Activated gamma-delta T cell (primary cell): Measurements from ENCODE around the gene OTOGL.
"Not testable (repeated sequence)": the region's sequence is repeated elsewhere in the genome, so short reads cannot be mapped to it uniquely, and the experiment has no call there.

Source experiments
- DNase-seq: peaks from one replicate; lab custom pipeline; 2025; lab: John Stamatoyannopoulos, UW

OTOGL gene

DNA sequence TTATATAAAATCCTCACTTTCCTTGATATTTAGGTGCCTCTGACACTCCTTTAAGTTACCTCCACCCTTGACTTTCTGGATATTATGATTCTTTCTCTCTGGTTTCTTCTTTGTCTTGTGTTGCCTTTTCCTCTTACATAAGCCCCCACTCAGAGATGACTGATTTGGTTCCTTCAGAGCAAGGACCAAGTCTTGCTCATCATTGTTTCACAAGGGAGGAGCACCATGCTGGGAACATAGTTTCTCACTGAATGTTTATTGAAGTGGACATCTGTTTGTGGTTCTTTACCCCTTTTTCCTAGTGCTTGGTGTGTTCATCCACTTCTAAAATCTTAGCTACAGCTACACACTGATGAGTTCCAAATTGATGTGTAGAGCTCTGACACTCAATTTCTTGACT is 183.4 kb downstream of the OTOGL start:
- no peak for DNase-seq

DNA sequence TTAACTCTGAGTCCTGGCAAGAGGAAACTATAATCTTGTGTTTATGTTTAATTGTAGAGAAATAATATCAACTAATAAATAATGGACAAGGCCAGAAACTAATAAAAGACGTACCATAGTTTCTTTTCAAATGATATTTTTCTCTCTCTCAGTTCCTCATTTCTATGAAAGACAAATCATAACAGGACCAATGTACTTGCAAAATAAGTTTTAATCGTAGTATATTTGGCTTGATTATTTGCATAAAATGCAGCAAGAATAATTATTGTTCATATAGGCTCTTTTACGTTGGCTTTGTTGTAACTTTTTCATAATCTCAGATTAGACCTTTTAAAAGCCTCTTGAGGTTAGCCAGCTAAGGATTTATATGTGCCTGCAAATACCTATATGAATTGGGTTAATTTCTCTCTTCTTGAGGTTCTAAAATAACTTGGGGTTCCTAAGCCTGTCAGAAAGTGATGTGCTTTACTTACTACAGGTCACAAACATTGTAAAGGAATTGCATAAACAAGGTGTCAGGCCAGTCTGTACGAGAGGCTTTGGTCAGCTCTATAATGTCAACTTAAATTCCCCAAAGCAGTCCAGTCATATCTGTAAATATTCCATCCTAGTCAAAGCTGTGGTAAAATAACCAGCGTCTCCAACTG is 191.9 kb downstream of the OTOGL start:
- no peak for DNase-seq

DNA sequence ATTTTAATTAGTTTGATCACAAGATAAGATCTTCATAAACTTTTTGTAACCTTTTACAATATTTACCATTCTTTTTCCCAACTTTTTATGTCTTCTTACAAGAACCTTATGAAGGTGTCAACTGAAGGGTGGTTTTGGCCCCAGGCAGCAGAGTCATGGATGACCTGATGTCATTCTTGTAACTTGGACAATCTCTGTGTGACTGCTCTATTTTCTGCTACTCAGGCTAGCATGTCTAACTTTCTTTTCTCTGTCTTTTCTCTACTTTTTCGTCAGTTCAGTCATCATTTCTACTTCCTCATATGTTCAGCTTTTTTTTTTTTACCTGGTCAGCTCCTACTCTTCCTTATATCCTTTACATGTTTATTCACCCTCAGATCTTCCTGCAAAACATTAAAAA is 194.0 kb downstream of the OTOGL start:
- DNase-seq: no peak

DNA sequence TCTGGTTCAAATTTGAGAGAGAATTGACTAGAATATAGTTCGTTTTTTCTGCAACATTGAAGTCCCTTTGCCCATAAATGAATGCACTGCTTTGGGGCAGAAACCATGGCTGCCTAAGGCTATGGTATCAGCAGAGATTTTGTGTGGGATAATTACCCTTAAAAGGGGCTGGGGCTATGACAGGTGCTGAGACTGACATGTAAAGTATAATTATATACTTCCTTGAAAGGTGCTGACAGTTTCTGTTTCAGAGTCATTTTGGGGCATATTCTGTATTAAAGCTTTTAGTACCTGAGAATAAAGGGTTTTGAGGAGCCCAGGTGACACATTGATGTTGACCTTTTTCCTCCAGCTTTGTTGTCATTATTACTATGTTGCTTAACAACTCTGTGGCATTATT is 194.4 kb downstream of the OTOGL start:
- DNase-seq: no peak

DNA sequence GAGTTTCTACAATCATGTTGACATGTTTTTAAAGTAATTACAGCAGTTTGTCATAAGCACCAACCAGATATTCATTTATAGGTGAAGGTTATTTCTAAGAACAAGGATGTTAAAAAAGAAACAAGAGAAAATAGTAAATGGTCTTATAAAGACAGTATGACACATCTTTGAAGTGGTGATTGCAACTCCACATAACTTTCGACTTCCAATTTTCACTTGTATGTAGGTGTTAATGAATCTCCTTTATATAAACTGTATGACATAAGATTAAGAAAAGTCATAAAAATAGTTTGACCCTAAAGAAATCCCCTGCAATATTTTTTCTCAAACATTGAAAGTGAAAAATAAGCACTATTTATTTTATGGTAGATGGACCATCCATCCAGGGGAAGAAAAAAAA is 199.9 kb downstream of the OTOGL start:
- no peak for DNase-seq

DNA sequence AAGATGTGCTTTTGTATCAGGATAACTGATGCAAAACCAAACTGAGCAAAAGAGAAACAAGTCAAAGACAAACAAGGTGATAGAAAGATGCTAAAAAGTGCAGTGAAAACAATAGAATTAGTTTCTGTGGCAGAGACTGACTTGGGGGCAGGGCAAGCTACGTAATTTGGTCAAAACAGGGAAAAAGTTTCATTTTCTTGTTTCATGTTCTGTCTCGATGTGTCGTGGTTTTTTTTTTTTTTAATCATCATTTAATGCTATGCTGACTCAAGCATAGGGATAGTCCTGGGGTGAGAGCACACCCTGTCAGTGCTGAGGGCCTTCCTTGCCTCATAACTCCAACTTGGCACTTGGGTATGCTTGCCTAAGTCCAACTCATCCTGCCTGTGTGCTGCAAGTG is 200.6 kb downstream of the OTOGL start:
- no peak for DNase-seq

DNA sequence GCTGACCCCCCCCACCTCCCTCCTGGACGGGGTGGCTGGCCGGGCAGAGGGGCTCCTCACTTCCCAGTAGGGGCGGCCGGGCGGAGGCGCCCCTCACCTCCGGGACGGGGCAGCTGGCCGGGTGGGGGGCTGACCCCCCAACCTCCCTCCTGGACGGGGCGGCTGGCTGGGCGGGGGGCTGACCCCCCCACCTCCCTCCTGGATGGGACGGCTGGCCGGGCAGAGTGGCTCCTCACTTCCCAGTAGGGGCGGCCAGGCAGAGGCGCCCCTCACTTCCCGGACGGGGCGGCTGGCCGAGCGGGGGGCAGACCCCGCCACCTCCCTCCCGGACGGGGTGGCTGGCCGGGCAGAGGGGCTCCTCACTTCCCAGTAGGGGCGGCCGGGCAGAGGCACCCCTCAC is 208.1 kb downstream of the OTOGL start:
- DNase-seq: not testable (repeated sequence)

DNA sequence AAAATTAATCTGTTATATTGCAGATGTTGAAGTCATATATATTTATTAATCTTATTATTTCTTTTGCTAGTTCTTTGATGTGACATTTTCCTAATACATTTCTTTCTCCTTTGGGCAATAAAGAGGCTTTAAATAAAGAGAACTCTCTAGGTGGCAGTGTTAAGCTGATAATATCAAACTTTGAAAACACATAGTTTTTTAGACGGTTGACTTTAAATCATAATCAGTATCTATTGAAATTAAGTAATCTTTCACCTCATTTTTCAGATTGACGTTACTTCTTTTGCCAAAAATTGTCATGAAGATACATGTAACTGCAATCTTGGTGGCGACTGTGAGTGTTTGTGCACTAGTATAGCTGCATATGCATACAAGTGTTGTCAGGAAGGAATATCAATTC is 213.9 kb downstream of the OTOGL start:
- DNase-seq: no peak

DNA sequence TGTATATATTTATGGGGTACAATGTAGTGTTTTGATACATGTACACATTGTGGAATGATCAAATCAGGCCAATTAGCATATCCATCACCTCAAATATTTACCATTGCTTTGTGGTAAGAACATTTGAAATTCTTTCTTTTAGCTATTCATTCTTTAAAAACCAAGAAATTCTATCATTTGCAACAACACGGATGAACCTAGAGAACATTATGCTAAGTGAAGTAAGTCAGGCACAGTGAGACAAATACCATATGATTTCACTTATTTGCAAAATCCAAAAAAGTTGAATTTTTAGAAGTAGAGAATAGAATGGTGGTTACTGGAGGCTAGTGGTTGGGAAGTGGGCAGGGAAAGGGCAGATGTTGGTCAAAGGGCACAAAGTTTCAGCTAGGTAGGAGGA is 215.4 kb downstream of the OTOGL start:
- DNase-seq: no peak

DNA sequence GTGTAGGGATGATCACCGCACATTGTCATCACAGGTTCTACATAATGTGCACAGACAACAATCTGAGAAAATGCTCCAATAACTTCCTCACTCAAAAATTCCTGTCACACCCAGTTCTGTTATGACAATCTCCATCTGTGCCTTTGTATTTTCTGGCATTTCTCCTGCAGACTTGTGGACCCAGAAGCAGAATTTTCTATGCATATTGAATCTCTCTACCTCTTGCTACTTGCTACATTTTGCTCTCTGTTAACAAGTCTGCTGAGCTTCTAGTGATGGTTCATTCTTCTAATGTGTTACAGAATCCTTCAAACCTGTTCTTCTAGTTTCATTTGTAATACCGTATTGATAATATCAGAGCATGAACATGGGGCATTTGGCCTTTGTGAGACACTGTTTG is 216.9 kb downstream of the OTOGL start:
- no peak for DNase-seq

DNA sequence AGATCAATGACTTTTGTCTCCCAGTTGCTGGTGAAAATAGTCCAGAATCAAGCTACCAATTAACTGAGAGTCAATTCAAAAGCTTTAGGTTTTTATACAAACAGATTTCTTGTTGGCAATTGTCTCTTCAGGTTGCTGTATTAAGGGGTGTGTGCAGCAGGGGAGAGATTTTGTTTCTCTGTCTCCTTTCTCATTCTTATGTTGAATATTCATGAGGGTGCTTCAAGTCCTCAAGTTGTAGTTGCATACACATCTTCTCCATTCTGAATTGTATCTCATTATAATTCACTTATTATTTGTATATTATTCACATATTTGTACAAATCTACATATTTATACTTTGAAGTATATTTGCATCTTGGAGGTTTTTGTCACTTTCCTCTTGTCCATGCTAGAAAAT is 218.0 kb downstream of the OTOGL start:
- no peak for DNase-seq

DNA sequence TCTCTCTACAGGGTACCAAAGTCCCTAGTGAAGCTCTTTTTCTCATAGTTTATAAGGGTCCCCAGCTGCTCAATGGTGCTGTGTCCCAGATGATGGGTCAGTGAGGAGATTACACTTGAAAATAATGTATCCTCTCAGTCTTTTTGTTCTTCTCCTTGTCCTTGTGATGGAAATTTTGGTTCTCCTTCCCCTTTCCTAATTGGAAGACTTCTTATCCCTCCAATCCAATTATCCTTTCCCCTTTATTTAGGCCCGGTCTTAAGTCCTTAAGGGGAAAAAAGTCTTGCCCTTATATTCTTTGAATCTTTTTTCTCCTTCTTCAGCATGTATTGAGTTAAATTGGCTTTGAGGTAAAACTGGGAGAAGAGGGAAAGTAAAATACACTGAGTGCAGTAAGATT is 218.6 kb downstream of the OTOGL start:
- no peak for DNase-seq

DNA sequence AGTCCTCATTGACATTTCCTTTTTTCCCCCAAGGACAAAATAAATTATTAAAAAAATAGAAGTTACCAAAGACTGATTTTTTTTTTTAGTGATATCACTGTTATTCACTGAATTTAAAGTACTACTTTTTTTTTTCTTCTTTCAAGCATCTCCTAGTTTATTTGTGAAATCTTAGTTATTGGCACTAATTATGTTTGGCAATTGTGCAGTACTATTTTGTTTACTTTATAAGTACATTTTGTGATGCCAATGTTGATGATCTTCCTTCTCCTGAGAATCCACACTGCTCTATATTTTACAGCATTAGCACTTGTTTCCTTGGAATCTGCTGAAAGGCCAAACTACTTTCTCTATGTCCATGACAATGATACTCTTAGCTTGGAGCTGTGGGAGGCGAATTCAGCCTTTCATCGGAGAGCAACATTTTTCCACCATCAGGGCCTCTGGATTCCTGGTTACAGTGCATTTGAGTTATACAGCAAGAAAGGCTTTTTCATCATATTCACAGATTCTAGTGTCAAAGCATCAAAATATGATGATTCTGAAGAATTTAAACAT is 220.9 kb downstream of the OTOGL start:
- no peak for DNase-seq

DNA sequence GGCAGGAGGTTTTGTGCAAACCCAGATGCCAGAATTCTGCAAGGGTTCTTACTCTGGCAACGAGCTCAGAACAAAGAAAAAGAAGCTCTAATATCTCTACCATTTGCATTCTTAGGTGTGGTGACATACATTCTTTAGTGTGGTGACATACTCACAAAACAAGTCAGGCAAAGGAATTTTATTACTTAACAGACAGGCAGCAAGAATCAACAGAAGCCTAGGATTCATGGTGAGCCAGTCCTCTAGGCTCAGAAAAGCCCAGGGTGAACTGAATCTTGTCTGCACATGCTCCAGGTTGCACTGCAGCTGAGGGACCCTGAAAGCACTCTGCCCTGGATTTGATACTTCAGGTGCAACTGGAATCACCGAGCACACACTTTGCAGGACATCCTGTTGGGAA is 222.3 kb downstream of the OTOGL start:
- DNase-seq: no peak

DNA sequence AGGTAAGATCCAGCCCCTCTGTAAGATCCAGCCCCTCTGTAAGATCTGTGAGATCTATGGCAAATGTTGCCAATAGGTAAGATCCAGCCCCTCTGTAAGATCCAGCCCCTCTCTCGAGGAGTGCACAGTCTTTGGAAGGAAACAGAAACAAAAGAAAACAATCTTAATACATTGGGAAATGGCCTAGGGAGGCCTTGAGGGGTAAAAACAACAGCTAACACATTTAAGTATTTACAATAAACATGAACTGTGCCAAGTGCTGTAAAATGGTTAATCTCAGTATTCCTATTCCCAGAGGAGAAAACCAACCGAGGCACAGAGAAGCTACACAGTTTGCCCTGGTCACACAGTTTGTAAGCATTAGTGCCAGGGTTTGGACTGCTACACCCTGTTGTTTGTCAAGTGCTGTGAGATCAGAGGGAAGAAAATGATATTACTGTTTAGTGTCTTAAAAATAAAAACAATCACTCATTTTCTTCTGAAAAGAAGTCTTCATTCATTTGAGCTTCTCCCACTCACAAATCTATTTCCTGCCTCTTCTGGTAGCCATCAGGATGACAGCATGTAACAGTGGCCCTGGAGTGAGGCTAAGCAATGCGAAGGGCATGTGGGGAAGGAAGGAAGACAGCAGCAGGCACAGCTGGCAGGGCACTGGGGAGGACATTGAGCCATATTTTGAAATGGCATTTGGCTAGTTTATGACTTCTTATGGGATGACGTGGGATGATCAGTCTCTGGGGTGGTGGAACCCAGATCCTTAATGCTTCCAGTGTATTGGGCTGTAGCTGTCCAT is 226.0 kb downstream of the OTOGL start:
- no peak for DNase-seq

DNA sequence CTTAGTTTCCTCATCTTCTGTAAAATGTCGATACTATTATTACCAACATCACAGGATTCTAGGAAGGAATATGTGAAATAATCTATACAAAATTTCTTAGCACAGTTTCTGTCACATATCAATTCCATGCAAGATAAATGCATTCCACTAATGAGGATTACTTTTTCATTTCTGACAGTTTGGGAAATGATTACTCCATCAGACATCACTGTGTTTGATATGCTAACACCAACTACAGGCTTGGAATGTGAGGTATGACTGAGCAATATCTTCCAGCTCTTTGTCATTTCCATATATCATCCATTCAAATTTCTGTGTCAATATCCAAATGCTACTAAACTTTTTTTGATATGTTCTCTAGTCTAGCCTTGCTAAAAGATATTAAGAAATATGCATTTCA is 233.5 kb downstream of the OTOGL start:
- no peak for DNase-seq

DNA sequence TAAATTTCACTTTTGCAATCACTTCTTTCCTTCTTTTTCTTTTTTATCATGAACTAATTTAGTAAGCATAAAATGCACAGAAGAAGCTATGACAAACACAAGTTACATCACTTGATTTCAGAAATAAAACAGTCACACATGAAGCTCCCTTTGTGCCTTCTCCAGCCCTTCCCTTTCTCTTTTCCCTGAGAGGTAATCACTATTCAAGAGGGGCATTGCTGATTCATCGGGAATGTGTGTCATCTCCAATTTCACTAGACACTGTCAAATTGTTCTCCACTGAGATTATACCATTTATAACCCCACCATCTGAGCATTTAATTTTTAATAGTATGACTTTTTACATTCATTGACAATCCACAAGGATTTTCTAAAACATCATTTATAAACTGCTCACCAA is 253.1 kb downstream of the OTOGL start:
- no peak for DNase-seq

DNA sequence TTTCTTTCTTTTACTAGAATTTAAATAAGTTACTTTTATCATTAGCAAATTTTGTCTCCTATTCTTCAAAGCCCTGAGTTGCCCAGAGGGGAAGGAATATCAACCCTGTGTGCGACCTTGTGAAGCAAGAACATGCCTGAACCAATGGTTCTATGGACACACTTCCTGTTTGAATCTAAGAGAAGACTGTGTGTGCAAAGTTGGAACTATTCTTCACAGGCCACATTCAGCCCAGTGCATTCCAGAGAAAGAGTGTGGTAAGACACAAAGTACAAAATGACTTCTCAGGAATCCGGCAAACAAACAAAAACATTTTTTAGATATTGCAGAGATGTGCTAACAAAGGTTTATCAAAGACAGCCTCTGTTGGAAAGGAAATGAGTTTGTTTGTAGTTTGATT is 253.9 kb downstream of the OTOGL start:
- no peak for DNase-seq

DNA sequence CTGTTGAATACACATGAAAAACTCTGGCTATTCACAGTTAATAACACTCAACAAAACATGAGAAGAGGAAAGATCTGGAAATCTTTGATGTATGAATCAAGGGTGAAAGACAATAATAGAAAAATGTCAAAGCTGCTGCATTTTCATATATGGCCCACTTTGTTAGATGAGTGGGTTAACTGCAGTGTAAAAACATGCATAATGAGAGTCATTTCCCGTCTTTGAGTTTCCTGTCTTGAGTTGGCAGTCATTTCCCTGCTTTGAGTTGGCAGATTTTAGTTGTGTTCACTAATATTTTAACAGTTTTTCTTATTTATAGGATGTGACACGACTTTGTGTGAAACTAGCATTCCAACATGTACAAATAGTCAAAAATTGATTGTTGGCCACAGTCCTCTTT is 256.8 kb downstream of the OTOGL start:
- no peak for DNase-seq

DNA sequence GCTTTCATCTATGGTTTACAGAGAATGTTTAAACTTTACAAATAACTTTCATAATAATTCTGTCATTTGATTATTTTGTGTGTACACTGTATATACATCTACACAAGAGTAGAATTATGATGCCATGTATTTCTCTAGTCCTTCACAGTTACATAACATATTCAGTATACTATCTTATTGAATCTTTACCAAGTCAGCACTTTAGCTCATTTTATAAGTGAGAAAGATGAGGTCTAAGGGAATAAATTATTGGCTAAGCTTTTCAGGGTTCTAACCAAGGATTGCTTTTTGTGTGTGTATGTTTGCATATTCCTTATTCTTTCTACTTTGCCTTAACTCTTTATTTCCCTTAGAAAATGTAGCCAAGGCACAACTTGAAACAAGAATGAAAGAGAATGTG is 260.4 kb downstream of the OTOGL start:
- DNase-seq: no peak

DNA sequence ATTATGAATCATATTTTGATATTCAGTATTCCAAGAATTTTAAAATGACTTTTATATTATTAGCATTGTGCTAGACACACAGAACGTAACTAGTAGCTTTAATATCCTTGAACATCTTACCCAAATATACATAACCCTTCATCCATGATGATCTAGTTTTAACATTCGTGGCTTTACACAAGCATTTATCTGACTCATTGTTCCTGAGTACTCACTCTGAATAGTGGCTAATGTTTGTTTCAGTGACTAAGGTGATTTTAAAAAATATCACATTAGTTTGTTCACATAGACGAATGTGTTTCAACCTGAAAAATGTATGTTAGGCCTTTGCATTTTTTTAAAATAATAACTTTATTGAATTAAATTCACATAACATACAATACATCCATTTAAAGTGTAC is 264.7 kb downstream of the OTOGL start:
- DNase-seq: no peak

DNA sequence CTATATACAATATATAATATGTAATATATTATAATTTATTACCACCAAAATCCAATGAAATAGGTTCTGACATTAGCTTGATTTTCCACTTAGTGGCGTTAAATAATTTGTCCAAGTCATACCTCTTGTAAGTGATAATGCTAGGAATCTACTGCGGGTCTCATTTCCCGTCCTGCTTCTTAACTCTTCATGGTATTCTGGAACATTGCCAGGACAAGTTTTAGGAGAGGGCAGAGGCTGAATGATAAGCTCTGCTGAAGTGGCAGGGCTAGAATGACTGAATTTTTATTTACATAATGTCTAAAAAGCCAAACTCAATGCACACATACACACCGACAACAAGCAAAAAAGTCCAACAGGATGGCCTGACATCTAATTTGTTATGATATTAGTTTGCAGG is 274.3 kb downstream of the OTOGL start:
- no peak for DNase-seq

DNA sequence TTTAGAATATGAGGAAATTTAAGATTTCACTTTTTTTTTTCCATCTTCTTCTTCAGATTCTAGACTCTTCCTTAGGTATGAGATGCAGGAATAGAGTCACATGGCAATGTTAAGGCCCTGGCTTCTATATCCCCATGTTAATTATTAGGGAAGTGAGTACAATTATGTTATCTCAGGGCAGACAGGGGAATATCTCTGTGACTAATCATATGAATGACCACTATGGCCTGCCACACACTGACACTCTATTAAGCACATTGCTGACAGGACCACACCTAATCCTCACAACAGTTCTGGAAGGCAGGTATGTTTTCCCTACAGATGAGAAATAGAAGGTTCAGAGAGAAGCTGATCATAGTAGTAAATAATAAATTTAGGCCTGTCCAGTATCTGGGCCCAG is 275.3 kb downstream of the OTOGL start:
- DNase-seq: no peak
